Nephron (organoid): ENCODE data around the gene RHNO1.
A peak's percentile ranks its signal among the peaks of the same experiment; 100 is the strongest.

ENCODE experiments used
- H3K27ac Mint-ChIP-seq, 3 experiments: 2 replicates each; pipeline ENCODE4 v1.8.0; 2020; ENCODE audit warnings: mixed read lengths in 3 of 3, mild to moderate bottlenecking in 2 of 3, moderate library complexity in 1 of 3
- H3K27me3 Mint-ChIP-seq: 2 replicates; pipeline ENCODE4 v1.8.0; 2021; ENCODE audit warnings: low read depth, mild to moderate bottlenecking, moderate library complexity, mixed read lengths
- H3K36me3 Mint-ChIP-seq: 2 replicates; pipeline ENCODE4 v1.8.0; 2020; ENCODE audit warnings: low read depth, mixed read lengths
- H3K4me1 Mint-ChIP-seq: 2 replicates; pipeline ENCODE4 v1.8.0; 2020; ENCODE audit warnings: mixed read lengths
- H3K4me3 Mint-ChIP-seq, 3 experiments: 2 replicates each; pipeline ENCODE4 v1.8.0; 2020; ENCODE audit warnings: mild to moderate bottlenecking in 3 of 3, mixed read lengths in 3 of 3, moderate library complexity in 2 of 3
- H3K9me3 Mint-ChIP-seq: 2 replicates; pipeline ENCODE4 v1.8.0; 2020; ENCODE audit warnings: mixed read lengths
- TF ChIP-seq, protein P1 (sequence below), 3 experiments: fragments of 200-600 bp; sonication (generic); IDR thresholded peaks; one replicate each; pipeline ENCODE4 v1.5.0; 2021; ENCODE audit warnings: antibody characterized with exemption in 3 of 3; ENCODE audit not compliant: unreplicated experiment in 3 of 3

Gene RHNO1

GRCh38 chr12:2844786-2845185, 32.2 kb upstream of the RHNO1 start:
- TF ChIP-seq, protein P1, sequence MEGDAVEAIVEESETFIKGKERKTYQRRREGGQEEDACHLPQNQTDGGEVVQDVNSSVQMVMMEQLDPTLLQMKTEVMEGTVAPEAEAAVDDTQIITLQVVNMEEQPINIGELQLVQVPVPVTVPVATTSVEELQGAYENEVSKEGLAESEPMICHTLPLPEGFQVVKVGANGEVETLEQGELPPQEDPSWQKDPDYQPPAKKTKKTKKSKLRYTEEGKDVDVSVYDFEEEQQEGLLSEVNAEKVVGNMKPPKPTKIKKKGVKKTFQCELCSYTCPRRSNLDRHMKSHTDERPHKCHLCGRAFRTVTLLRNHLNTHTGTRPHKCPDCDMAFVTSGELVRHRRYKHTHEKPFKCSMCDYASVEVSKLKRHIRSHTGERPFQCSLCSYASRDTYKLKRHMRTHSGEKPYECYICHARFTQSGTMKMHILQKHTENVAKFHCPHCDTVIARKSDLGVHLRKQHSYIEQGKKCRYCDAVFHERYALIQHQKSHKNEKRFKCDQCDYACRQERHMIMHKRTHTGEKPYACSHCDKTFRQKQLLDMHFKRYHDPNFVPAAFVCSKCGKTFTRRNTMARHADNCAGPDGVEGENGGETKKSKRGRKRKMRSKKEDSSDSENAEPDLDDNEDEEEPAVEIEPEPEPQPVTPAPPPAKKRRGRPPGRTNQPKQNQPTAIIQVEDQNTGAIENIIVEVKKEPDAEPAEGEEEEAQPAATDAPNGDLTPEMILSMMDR (IDR thresholded peaks at IDR 0.05; ENCODE audit: unreplicated experiment in 3 of 3): no peak
- Mint-ChIP-seq H3K4me1 (peaks cover 37% of the 10 kb centered on the region), H3K27ac (peak overlapping the region; percentile 6 to 65 (median 37)), H3K36me3 (peaks cover under 1% of the 10 kb centered on the region), H3K9me3 (no peaks in the 10 kb centered on the region), H3K4me3 (peak overlapping the region in 1 of 3 experiments; percentile 11), H3K27me3 (no peaks in the 10 kb centered on the region)

DNA sequence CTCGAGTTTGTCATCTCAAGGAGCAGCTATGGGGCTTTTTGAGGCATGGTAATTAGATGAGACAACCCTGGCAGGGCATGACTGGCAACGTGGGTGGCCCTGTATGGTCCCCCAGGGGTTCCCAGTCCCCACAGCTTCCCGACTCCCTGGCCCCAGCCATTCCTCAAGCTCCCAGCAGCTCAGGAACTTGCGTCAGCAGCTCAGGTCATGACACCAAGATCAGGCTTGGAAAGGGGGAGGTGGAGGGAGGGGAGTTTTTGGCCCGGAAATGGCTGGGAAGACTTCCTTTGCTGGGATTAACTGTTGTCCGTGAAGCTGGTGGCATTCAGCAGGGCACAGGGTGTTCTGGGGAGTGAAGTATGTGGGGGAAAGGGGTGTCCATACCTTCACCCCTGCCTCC, 31.7 kb upstream of the RHNO1 start:
- Mint-ChIP-seq H3K27ac (peak overlapping the region; percentile 6 to 65 (median 37)), H3K9me3 (no peaks in the 10 kb centered on the region), H3K36me3 (no peaks in the 10 kb centered on the region), H3K4me1 (peaks cover 39% of the 10 kb centered on the region), H3K4me3 (no peak overlapping the region), H3K27me3 (no peaks in the 10 kb centered on the region)
- TF ChIP-seq, protein P1 (IDR thresholded peaks at IDR 0.05; ENCODE audit: unreplicated experiment in 3 of 3): no peak

DNA sequence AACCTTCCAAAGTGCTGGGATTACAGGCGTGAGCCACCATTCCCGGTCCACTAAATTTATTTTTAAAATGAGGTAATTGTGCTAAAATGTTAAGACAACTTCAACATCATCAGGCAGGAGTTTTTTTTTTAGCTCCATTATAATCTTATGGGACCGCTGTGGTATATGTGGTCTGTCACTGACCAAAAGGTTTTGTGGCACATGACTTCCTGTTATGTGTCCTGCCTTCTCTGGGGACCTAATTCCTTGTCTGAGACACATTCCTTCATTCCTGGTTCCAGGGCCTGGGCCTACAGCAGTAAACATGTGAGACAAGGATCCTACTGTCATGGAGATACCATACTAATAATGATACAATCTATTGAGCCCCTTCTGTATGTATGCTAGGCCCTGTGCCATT, 25.1 kb upstream of the RHNO1 start:
- TF ChIP-seq, protein P1 (IDR thresholded peaks at IDR 0.05; ENCODE audit: unreplicated experiment in 3 of 3): no peak
- peaks cover 5% of the 10 kb centered on the region for H3K27me3 Mint-ChIP-seq

GRCh38 chr12:2853626-2854025, 23.4 kb upstream of the RHNO1 start:
- peaks cover 5% of the 10 kb centered on the region for H3K27me3 Mint-ChIP-seq
- H3K4me3 Mint-ChIP-seq: no peak overlapping the region
- no peaks in the 10 kb centered on the region for H3K9me3 Mint-ChIP-seq
- H3K27ac Mint-ChIP-seq: no peak overlapping the region
- TF ChIP-seq, protein P1 (IDR thresholded peaks at IDR 0.05; ENCODE audit: unreplicated experiment in 3 of 3): peak; percentile 77 to 86 (median 86)
- H3K4me1 Mint-ChIP-seq: peaks cover 26% of the 10 kb centered on the region
- H3K36me3 Mint-ChIP-seq: peaks cover 2% of the 10 kb centered on the region

More for the DNA sequence above, 25.1 kb upstream of the RHNO1 start:
- Mint-ChIP-seq H3K27ac (no peak overlapping the region), H3K4me1 (peaks cover 36% of the 10 kb centered on the region), H3K4me3 (no peak overlapping the region), H3K9me3 (no peaks in the 10 kb centered on the region), H3K36me3 (no peaks in the 10 kb centered on the region)

DNA sequence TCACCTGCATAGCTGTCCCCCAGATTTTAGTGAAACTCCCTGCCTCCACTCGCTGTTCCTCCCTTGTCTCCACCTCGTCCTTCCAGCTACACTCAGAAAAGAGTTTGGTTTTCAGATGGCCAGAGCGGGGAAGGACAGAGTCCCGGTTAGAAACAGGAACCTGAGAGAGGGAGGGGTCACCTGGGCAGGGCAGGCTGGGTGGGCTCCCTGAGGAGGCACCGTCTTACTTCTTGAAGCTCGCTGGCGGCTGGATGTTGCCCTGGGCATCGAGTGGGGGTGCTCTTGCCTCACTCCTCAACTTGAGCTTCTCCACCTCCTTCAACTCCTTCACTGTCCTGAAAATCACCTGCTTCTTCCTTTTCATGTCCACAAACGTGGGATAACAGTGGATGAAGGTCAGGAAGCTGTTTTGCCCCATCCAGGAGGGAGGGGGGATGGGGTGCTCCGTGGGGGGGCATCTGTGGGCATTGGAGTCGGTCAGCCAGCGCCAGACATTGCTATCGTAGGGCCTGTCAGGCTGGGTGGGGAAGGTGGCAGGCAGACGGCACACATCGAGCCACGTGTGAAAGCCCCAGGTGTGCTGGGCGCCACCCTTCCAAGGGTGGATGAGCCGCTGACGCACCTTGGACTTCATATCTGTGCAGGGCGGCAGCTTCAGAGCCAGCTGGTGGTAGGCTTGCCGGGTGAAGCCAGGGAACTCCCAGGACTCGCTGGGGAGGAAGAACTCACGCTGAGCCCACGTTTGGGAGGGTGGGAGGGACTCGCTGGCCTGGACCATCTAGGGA, 22.2 kb upstream of the RHNO1 start:
- H3K27ac Mint-ChIP-seq: no peak overlapping the region
- H3K9me3 Mint-ChIP-seq: no peaks in the 10 kb centered on the region
- TF ChIP-seq, protein P1 (IDR thresholded peaks at IDR 0.05; ENCODE audit: unreplicated experiment in 3 of 3): no peak
- peaks cover 10% of the 10 kb centered on the region for H3K36me3 Mint-ChIP-seq
- no peak overlapping the region for H3K4me3 Mint-ChIP-seq
- peaks cover 5% of the 10 kb centered on the region for H3K27me3 Mint-ChIP-seq
- peaks cover 16% of the 10 kb centered on the region for H3K4me1 Mint-ChIP-seq

DNA sequence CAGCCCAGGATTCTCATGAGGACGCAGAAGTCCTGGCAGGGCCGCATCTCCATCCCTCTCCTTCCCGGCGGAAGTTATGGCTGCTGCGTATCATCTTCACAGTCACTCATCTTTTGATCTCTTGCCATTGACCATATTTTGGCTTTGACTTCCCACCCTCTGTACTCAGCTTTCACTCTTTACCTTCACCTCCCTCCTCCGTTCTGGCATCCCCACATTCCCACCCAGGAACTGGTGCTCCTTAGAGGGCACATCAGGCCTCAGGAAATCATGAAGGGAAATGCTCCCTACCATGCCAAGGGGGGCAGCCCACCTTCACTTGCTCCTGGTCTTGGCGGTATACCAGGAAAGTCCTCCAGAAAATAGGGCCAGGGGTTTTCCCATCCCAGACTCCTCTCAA, 21.5 kb upstream of the RHNO1 start:
- TF ChIP-seq, protein P1 (IDR thresholded peaks at IDR 0.05; ENCODE audit: unreplicated experiment in 3 of 3): no peak
- peaks cover 5% of the 10 kb centered on the region for H3K27me3 Mint-ChIP-seq
- no peaks in the 10 kb centered on the region for H3K9me3 Mint-ChIP-seq
- peaks cover 16% of the 10 kb centered on the region for H3K36me3 Mint-ChIP-seq
- no peak overlapping the region for H3K27ac Mint-ChIP-seq
- peaks cover 15% of the 10 kb centered on the region for H3K4me1 Mint-ChIP-seq
- no peak overlapping the region for H3K4me3 Mint-ChIP-seq
